HL-60 (cell line): ENCODE data around the gene HPS1.

Experiments used
- DNase-seq, 2 experiments: peaks; one replicate each; pipeline ENCODE4 v3.0.0-alpha.2; 2010 to 2020; ENCODE audit warnings: low read depth in 1 of 2, low spot score in 1 of 2
- H3K27ac ChIP-seq: fragments of 250-450 bp; sonication (Bioruptor Pico); replicated peaks from 2 replicates; pipeline ENCODE4 v1.5.1; 2020; ENCODE audit warnings: mild to moderate bottlenecking, moderate library complexity
- H3K27me3 ChIP-seq: fragments of 250-450 bp; sonication (Bioruptor Pico); 2 replicates; pipeline ENCODE4 v1.5.1; 2021; ENCODE audit warnings: mild to moderate bottlenecking, moderate library complexity; ENCODE audit not compliant: insufficient read depth, poor library complexity, severe bottlenecking
- H3K4me3 ChIP-seq: replicated peaks from 2 replicates; pipeline ENCODE4 v1.5.1; 2011; ENCODE audit warnings: mild to moderate bottlenecking, control low read depth, low read length; ENCODE audit not compliant: insufficient read depth
- CTCF ChIP-seq: IDR thresholded peaks from one replicate; pipeline ENCODE4 v1.5.1; 2011; ENCODE audit warnings: low read length, control low read depth, inconsistent platforms; ENCODE audit not compliant: insufficient read depth
- GABPA ChIP-seq: IDR thresholded peaks from 2 replicates; pipeline ENCODE4 v1.6.1; 2012; ENCODE audit warnings: low read depth
- POLR2AphosphoS5 ChIP-seq: IDR thresholded peaks from 2 replicates; pipeline ENCODE4 v1.6.1; 2012; ENCODE audit warnings: low read depth
- REST ChIP-seq: IDR thresholded peaks from 2 replicates; pipeline ENCODE4 v1.6.1; 2012; ENCODE audit warnings: low read depth; ENCODE audit not compliant: insufficient replicate concordance
- SPI1 ChIP-seq: IDR thresholded peaks from 2 replicates; pipeline ENCODE4 v1.6.1; 2012; ENCODE audit warnings: low read depth, mild to moderate bottlenecking, borderline replicate concordance

The HPS1 gene

GRCh38 chr10:98472196-98472595 lies 25.5 kb upstream of the HPS1 start:
- Histone ChIP-seq H3K27me3 (peaks cover 6% of the 10 kb centered on the region), H3K4me3 (no peak overlapping the region), H3K27ac (no peak overlapping the region)
- TF ChIP-seq POLR2AphosphoS5 (no peak), GABPA (no peak), REST (no peak), SPI1 (no peak), CTCF (no peak)
- DNase-seq = no peak

GRCh38 chr10:98470850-98471249 lies 24.1 kb upstream of the HPS1 start:
- DNase-seq = no peak
- Histone ChIP-seq H3K27me3 (peaks cover 6% of the 10 kb centered on the region), H3K4me3 (no peak overlapping the region), H3K27ac (no peak overlapping the region)
- no peak for TF ChIP-seq GABPA
- no peak for TF ChIP-seq CTCF
- TF ChIP-seq SPI1 = no peak
- TF ChIP-seq POLR2AphosphoS5 = no peak
- no peak for TF ChIP-seq REST

- H3K27ac ChIP-seq = no peak overlapping the region
Observed at GRCh38 chr10:98469001-98469931, 22.5 kb upstream of the HPS1 start.

More at GRCh38 chr10:98469001-98469931, 22.5 kb upstream of the HPS1 start:
- DNase-seq = no peak
- H3K4me3 ChIP-seq = no peak overlapping the region
- H3K27me3 ChIP-seq = peaks cover 6% of the 10 kb centered on the region
- TF ChIP-seq GABPA (no peak), SPI1 (no peak), REST (no peak), CTCF (no peak)
